DND-41 (cell line): ENCODE data around the gene OR6X1.

Source experiments
- ATAC-seq: fragments of 200-7000 bp; cut with Tn5 transposase; 3 replicates; pipeline ENCODE4 v1.9.1; 2021; ENCODE audit warnings: low read depth; ENCODE audit not compliant: insufficient read depth
- DNase-seq: peaks from one replicate; pipeline ENCODE4 v3.0.0-alpha.2; 2020
- H2AFZ ChIP-seq: 2 replicates; pipeline ENCODE4 v1.6.0; 2012; ENCODE audit warnings: low read depth, low read length
- H3K27ac ChIP-seq: 2 replicates; pipeline ENCODE4 v1.5.1; 2012; ENCODE audit warnings: low read length, inconsistent platforms
- H3K27me3 ChIP-seq: fragments of 200-600 bp; sonication (generic); 2 replicates; pipeline ENCODE4 v1.6.0; 2012; ENCODE audit warnings: low read length, mild to moderate bottlenecking, inconsistent platforms; ENCODE audit not compliant: insufficient read depth, poor library complexity
- H3K36me3 ChIP-seq: 2 replicates; pipeline ENCODE4 v1.5.1; 2012; ENCODE audit warnings: low read length, inconsistent platforms; ENCODE audit not compliant: insufficient read depth
- H3K4me1 ChIP-seq: 2 replicates; pipeline ENCODE4 v1.5.1; 2012; ENCODE audit warnings: mild to moderate bottlenecking, low read length; ENCODE audit not compliant: insufficient read depth
- H3K4me2 ChIP-seq: 2 replicates; pipeline ENCODE4 v1.6.0; 2012; ENCODE audit warnings: mild to moderate bottlenecking, moderate library complexity, low read length, inconsistent platforms; ENCODE audit not compliant: insufficient read depth
- H3K4me3 ChIP-seq, 2 experiments: fragments of 200-600 bp in 1 of 2; shearing (Covaris generic) in 1 of 2; 2 replicates each; pipeline ENCODE4 v1.5.1; 2012 to 2016; ENCODE audit warnings: inconsistent platforms in 2 of 2, low read length in 2 of 2, mild to moderate bottlenecking in 2 of 2, low read depth in 1 of 2, moderate library complexity in 1 of 2
- H3K79me2 ChIP-seq: 2 replicates; pipeline ENCODE4 v1.6.0; 2012; ENCODE audit warnings: low read length, inconsistent platforms; ENCODE audit not compliant: insufficient read depth
- H3K9ac ChIP-seq: 2 replicates; pipeline ENCODE4 v1.6.0; 2012; ENCODE audit warnings: low read depth, mild to moderate bottlenecking, inconsistent platforms, low read length, moderate library complexity
- H3K9me3 ChIP-seq: 2 replicates; pipeline ENCODE4 v1.5.1; 2012; ENCODE audit warnings: low read length, moderate library complexity, mild to moderate bottlenecking, inconsistent platforms; ENCODE audit not compliant: insufficient read depth, severe bottlenecking
- H4K20me1 ChIP-seq: 2 replicates; pipeline ENCODE4 v1.6.0; 2012; ENCODE audit warnings: low read length; ENCODE audit not compliant: insufficient read depth
- EZH2 ChIP-seq: IDR thresholded peaks from 3 replicates; pipeline ENCODE4 v1.6.1; 2012; ENCODE audit warnings: borderline replicate concordance, low read depth, mild to moderate bottlenecking, moderate library complexity, low read length, inconsistent platforms; ENCODE audit not compliant: severe bottlenecking
- TF ChIP-seq, protein P1 (sequence below): IDR thresholded peaks from 2 replicates; pipeline ENCODE4 v1.5.1; 2012; ENCODE audit warnings: borderline replicate concordance, low read length, moderate library complexity, mild to moderate bottlenecking; ENCODE audit not compliant: poor library complexity, severe bottlenecking; ENCODE audit errors: extremely low read depth

The OR6X1 gene

DNA sequence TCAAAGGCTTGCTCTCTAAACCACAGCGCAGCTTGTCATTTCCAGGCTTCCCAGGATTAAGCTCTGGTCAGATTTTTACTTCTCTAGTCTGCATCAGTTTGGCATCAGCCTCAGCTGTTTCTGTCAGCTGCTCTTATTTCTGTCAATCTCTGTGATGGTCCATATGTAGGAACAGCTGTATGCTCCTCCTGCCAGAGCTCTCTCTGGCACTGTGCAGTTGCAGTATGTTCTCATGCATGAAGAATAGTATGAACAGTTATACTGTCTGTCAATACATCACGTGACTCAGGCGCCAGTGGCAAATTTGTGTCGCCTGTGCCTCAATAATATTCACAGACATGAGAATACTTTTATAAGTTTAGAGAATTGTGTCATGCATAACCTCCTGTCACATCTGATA is 45.1 kb upstream of the OR6X1 start:
- no peaks in the 10 kb centered on the region for H3K36me3 ChIP-seq
- no peaks in the 10 kb centered on the region for H3K79me2 ChIP-seq
- no peak overlapping the region for H2AFZ ChIP-seq
- no peaks in the 10 kb centered on the region for H4K20me1 ChIP-seq
- H3K9me3 ChIP-seq = no peaks in the 10 kb centered on the region
- H3K4me1 ChIP-seq = no peaks in the 10 kb centered on the region
- ATAC-seq (no peak), DNase-seq (no peak)
- no peak overlapping the region for H3K4me3 ChIP-seq
- no peak overlapping the region for H3K4me2 ChIP-seq
- H3K27me3 ChIP-seq = no peaks in the 10 kb centered on the region
- no peak overlapping the region for H3K27ac ChIP-seq
- no peak for TF ChIP-seq EZH2
- TF ChIP-seq, protein P1, sequence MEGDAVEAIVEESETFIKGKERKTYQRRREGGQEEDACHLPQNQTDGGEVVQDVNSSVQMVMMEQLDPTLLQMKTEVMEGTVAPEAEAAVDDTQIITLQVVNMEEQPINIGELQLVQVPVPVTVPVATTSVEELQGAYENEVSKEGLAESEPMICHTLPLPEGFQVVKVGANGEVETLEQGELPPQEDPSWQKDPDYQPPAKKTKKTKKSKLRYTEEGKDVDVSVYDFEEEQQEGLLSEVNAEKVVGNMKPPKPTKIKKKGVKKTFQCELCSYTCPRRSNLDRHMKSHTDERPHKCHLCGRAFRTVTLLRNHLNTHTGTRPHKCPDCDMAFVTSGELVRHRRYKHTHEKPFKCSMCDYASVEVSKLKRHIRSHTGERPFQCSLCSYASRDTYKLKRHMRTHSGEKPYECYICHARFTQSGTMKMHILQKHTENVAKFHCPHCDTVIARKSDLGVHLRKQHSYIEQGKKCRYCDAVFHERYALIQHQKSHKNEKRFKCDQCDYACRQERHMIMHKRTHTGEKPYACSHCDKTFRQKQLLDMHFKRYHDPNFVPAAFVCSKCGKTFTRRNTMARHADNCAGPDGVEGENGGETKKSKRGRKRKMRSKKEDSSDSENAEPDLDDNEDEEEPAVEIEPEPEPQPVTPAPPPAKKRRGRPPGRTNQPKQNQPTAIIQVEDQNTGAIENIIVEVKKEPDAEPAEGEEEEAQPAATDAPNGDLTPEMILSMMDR = no peak
- H3K9ac ChIP-seq = no peak overlapping the region

DNA sequence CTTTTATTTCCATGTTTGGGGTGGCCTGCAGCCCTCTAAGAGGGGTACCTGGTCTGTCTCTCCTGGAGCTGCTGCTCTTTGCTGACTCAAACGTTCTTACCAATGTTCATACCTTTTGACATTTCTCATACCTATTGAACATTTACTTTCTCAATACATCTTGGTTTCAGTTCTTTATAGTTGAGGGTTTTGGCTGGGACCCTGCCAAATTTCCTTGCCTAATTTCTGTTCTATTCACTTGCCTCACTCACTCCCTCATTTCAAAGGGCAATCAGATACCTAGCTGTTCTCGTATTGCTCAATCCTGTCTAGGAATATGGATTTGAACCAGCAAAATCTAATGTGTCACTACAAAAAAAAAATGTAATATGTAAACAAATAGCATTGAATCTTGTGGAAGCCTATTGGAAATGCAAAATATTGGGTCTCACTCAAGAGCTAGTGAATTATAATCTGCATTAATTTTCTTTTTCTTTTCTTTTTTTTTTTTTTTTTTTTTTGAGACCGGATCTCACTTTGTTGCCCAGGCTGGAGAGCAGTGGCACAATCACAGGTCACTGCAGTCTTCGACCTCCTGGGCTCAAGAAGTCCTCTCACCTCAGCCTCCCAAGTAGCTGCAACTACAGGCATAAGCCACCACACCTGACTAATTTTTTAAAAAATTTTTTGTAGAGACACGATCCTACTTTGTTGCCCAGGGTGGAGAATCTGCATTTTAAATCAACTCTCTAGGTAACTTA is 44.4 kb upstream of the OR6X1 start:
- Histone ChIP-seq H3K4me2 (no peak overlapping the region), H3K36me3 (no peaks in the 10 kb centered on the region), H4K20me1 (no peaks in the 10 kb centered on the region), H3K27ac (no peak overlapping the region), H3K4me1 (no peaks in the 10 kb centered on the region), H2AFZ (no peak overlapping the region), H3K9me3 (no peaks in the 10 kb centered on the region), H3K4me3 (no peak overlapping the region), H3K27me3 (no peaks in the 10 kb centered on the region), H3K9ac (no peak overlapping the region), H3K79me2 (no peaks in the 10 kb centered on the region)
- no peak for DNase-seq
- ATAC-seq = no peak
- TF ChIP-seq, protein P1 = no peak
- no peak for TF ChIP-seq EZH2

DNA sequence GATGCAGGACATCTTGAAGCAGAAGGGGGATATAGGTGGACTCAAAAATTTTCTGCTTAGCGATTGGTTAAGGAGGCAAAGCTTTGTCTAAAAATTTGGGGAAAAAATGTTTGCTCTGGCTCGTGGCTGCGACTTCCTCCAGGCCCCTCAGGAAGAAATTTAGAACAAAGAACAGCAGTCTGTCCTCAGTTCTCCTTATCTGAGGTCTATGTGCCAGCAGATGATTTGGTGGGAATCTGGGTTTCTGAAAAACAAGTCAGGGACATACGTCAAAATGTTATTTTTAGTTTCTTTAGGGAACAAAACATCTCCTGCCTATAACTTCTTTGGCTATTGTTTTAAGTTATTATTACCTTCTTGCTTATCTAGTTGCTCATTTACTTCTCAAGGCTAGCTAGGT is 43.8 kb upstream of the OR6X1 start:
- Histone ChIP-seq H3K9ac (no peak overlapping the region), H3K4me1 (no peaks in the 10 kb centered on the region), H3K27ac (no peak overlapping the region), H3K4me3 (no peak overlapping the region), H3K4me2 (no peak overlapping the region), H3K27me3 (no peaks in the 10 kb centered on the region), H4K20me1 (no peaks in the 10 kb centered on the region), H2AFZ (no peak overlapping the region), H3K79me2 (no peaks in the 10 kb centered on the region), H3K36me3 (no peaks in the 10 kb centered on the region), H3K9me3 (no peaks in the 10 kb centered on the region)
- no peak for DNase-seq
- no peak for ATAC-seq
- TF ChIP-seq, protein P1 = no peak
- TF ChIP-seq EZH2 = no peak
